ENCODE results near the gene ADCY2. TPM values are rescaled to one million over a fixed set of nuclear protein-coding genes. Genes with fewer than 3 reads are reported as not detected.
A peak's percentile ranks its signal among the peaks of the same experiment; 100 is the strongest.

Gene ADCY2
- total and polyA plus RNA-seq, 2 experiments from 2014 or later = 2.2 to 4.7 TPM

- DNase-seq (ENCODE audit: low read depth in 1 of 2, low spot score in 1 of 2) = no peak
- peaks cover 14% of the 10 kb centered on the region for H3K4me1 ChIP-seq (ENCODE audit: low read depth)
- TF ChIP-seq CTCF (IDR thresholded peaks at IDR 0.05; ENCODE audit: low read depth, low read length) = no peak
- no peaks in the 10 kb centered on the region for H3K27me3 ChIP-seq
- H3K4me3 ChIP-seq = no peak overlapping the region
- H3K36me3 ChIP-seq = peaks cover 24% of the 10 kb centered on the region
- no peak overlapping the region for H3K27ac ChIP-seq
- no peaks in the 10 kb centered on the region for H3K9me3 ChIP-seq (ENCODE audit: low read depth)
These were observed 470.3 kb downstream of the ADCY2 start for GRCh38 chr5:7866196-7866595.

- DNase-seq (ENCODE audit: low read depth in 1 of 2, low spot score in 1 of 2) = peak in 1 of 2 donors; percentile 12
- Histone ChIP-seq H3K9me3 (ENCODE audit: low read depth) (no peaks in the 10 kb centered on the region), H3K27ac (no peak overlapping the region), H3K4me3 (no peak overlapping the region), H3K36me3 (peaks cover 17% of the 10 kb centered on the region), H3K4me1 (ENCODE audit: low read depth) (peaks cover 14% of the 10 kb centered on the region), H3K27me3 (no peaks in the 10 kb centered on the region)
- no peak for TF ChIP-seq CTCF (IDR thresholded peaks at IDR 0.05; ENCODE audit: low read depth, low read length)
These were observed 471.3 kb downstream of the ADCY2 start for GRCh38 chr5:7867260-7867659.

GRCh38 chr5:7868427-7868772, 472.5 kb downstream of the ADCY2 start:
- Histone ChIP-seq H3K36me3 (peaks cover 6% of the 10 kb centered on the region), H3K4me3 (peak overlapping the region; percentile 96), H3K9me3 (ENCODE audit: low read depth) (no peaks in the 10 kb centered on the region), H3K27ac (no peak overlapping the region), H3K4me1 (ENCODE audit: low read depth) (peaks cover 14% of the 10 kb centered on the region), H3K27me3 (no peaks in the 10 kb centered on the region)
- no peak for DNase-seq (ENCODE audit: low read depth in 1 of 2, low spot score in 1 of 2)
- TF ChIP-seq CTCF (IDR thresholded peaks at IDR 0.05; ENCODE audit: low read depth, low read length) = no peak

- peak; percentile 94 to 96 for DNase-seq (ENCODE audit: low read depth in 1 of 2, low spot score in 1 of 2)
- no peak for TF ChIP-seq CTCF (IDR thresholded peaks at IDR 0.05; ENCODE audit: low read depth, low read length)
- H3K36me3 ChIP-seq = peaks cover 3% of the 10 kb centered on the region
- peak within 1 kb of the TSS; percentile 75 for H3K27ac ChIP-seq
- no peaks in the 10 kb centered on the region for H3K27me3 ChIP-seq
- H3K4me3 ChIP-seq = peak within 1 kb of the TSS; percentile 96
- no peaks in the 10 kb centered on the region for H3K9me3 ChIP-seq (ENCODE audit: low read depth)
- H3K4me1 ChIP-seq (ENCODE audit: low read depth) = peaks cover 14% of the 10 kb centered on the region
These were observed 473.0 kb downstream of the ADCY2 start, which contains the start of the genes FASTKD3 and MTRR for GRCh38 chr5:7868773-7869473. Gene FASTKD3 (minus strand): TSS chr5:7869031. CDS start chr5:7868083, 948 bp downstream. Gene MTRR (plus strand): TSS chr5:7869148. CDS start chr5:7870795, 1,647 bp downstream.

GRCh38 chr5:7869474-7870136, 473.7 kb downstream of the ADCY2 start:
- Histone ChIP-seq H3K4me3 (peak overlapping the region; percentile 96), H3K27me3 (no peaks in the 10 kb centered on the region), H3K36me3 (peaks cover 3% of the 10 kb centered on the region), H3K9me3 (ENCODE audit: low read depth) (no peaks in the 10 kb centered on the region), H3K4me1 (ENCODE audit: low read depth) (peaks cover 14% of the 10 kb centered on the region), H3K27ac (peak overlapping the region; percentile 75)
- peak in 1 of 2 donors; percentile 19 for DNase-seq (ENCODE audit: low read depth in 1 of 2, low spot score in 1 of 2)
- no peak for TF ChIP-seq CTCF (IDR thresholded peaks at IDR 0.05; ENCODE audit: low read depth, low read length)

All from cardiac muscle cell (in vitro differentiated cells and primary cell).